Thoracic aorta (tissue), 2 donors: ENCODE results near the gene AHDC1. TPM values are rescaled to one million over a fixed set of nuclear protein-coding genes. Genes with fewer than 3 reads are reported as not detected.

Experiments used
- ATAC-seq: fragments of 150-250 bp; one replicate; pipeline ENCODE4 v1.8.0; 2017; ENCODE audit warnings: low read depth; ENCODE audit not compliant: insufficient number of reproducible peaks, low FRiP score
- DNase-seq: peaks from one replicate; pipeline ENCODE4 v3.0.0-alpha.2; 2020; ENCODE audit warnings: low spot score
- H3K27ac ChIP-seq, 2 donors: fragments of 200-600 bp; sonication (generic); 1 replicate in 1 of 2; 2 replicates in 1 of 2; pipeline ENCODE4 v1.5.1; 2016; ENCODE audit warnings: mild to moderate bottlenecking in 2 of 2, moderate library complexity in 2 of 2
- H3K27me3 ChIP-seq: fragments of 200-600 bp; sonication (generic); replicated peaks from 2 replicates; pipeline ENCODE4 v1.6.0; 2016; ENCODE audit warnings: mild to moderate bottlenecking; ENCODE audit not compliant: insufficient read depth
- H3K36me3 ChIP-seq: fragments of 200-600 bp; sonication (generic); one replicate; pipeline ENCODE4 v1.5.1; 2016
- H3K4me1 ChIP-seq, 2 donors: fragments of 200-600 bp; sonication (generic); 1 replicate in 1 of 2; 2 replicates in 1 of 2; pipeline versions ENCODE4 v1.5.1 to v1.6.0; 2016; ENCODE audit warnings: low read depth in 2 of 2, mild to moderate bottlenecking in 1 of 2; ENCODE audit not compliant: control insufficient read depth in 1 of 2
- H3K4me3 ChIP-seq: fragments of 200-600 bp; sonication (generic); 2 replicates; pipeline ENCODE4 v1.5.1; 2016; ENCODE audit warnings: mild to moderate bottlenecking
- H3K9me3 ChIP-seq: fragments of 200-600 bp; sonication (generic); 2 replicates; pipeline ENCODE4 v1.5.1; 2016
- total RNA-seq, 2 donors: library from RNA; depleted of rRNA; stranded (reverse); fragments of >200 nt; gene quantifications; one replicate each; pipeline versions ENCODE4 v1.1.0 to v1.2.3, GENCODE V29; 2016
- TF ChIP-seq, protein P1 (sequence below): fragments of 200-600 bp; sonication (generic); IDR thresholded peaks from one replicate; pipeline ENCODE4 v1.5.1; 2019; ENCODE audit warnings: antibody characterized with exemption

The AHDC1 gene
- total RNA-seq, 2 donors from 2014 or later, result 38.3 to 55.4 TPM

DNA sequence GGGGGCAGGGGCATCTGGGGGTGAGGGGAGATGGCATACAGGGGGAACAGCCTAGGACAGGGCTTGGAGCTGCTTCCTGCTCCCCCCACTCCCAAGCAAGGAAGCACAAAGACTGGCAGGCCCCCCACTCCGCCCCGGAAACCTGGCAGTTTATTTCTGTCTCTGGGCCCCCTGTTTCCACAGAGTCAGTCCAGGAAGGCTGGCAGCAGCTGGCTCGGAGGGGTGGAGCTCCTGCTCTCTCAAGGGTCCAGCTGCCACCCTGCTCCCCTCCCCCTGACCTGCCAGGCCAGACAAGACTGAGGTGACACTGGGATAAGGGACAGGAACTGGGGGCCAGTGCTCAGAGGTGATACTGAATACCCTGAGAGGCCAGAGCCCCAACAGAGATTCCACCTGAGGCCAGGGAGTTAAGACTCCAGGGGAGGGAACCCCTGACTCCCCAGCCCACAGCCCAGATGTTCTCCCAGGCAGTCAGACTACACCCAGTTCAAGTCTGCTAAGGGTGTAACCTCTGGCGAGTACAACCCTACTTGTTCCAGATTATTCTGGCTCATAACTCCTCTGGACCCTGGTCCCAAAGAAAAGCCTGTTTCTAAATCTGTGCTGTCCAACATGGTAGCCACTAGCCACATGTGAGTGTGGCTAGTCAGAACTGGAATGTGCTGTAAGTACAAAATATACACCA is 26.3 kb downstream of the AHDC1 start:
- H3K4me3 ChIP-seq, result no peak overlapping the region
- DNase-seq (no peak), ATAC-seq (no peak)
- no peaks in the 10 kb centered on the region for H3K9me3 ChIP-seq
- no peaks in the 10 kb centered on the region for H3K36me3 ChIP-seq
- TF ChIP-seq, protein P1, sequence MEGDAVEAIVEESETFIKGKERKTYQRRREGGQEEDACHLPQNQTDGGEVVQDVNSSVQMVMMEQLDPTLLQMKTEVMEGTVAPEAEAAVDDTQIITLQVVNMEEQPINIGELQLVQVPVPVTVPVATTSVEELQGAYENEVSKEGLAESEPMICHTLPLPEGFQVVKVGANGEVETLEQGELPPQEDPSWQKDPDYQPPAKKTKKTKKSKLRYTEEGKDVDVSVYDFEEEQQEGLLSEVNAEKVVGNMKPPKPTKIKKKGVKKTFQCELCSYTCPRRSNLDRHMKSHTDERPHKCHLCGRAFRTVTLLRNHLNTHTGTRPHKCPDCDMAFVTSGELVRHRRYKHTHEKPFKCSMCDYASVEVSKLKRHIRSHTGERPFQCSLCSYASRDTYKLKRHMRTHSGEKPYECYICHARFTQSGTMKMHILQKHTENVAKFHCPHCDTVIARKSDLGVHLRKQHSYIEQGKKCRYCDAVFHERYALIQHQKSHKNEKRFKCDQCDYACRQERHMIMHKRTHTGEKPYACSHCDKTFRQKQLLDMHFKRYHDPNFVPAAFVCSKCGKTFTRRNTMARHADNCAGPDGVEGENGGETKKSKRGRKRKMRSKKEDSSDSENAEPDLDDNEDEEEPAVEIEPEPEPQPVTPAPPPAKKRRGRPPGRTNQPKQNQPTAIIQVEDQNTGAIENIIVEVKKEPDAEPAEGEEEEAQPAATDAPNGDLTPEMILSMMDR, result no peak
- H3K4me1 ChIP-seq, result peaks cover 56 to 91% of the 10 kb centered on the region in 2 donors
- no peaks in the 10 kb centered on the region for H3K27me3 ChIP-seq
- peak overlapping the region; percentile 82 to 97 for H3K27ac ChIP-seq

DNA sequence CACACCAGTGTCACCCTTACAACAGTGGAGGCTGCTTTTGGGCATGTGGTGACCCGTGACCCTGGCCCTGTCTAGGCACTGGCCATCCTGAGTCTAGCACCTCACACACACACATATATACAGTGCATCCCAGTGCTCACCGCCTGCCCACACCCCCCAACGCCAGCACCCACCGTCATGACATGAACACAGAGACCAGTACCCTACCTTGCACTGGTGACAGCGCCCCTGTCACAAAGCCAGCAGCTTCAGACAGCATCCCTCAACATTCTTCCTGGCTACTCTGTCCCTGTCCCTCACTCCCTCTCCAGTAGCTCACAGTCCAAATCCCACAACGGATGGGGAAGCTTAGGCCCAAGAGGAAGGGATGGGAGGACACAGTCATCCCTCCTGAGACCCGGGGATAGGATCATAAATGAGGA is 27.1 kb downstream of the AHDC1 start:
- DNase-seq (no peak), ATAC-seq (no peak)
- peak overlapping the region; percentile 82 to 97 for H3K27ac ChIP-seq
- no peaks in the 10 kb centered on the region for H3K36me3 ChIP-seq
- H3K27me3 ChIP-seq, result no peaks in the 10 kb centered on the region
- H3K9me3 ChIP-seq, result no peaks in the 10 kb centered on the region
- TF ChIP-seq, protein P1, result no peak
- peaks cover 57 to 91% of the 10 kb centered on the region in 2 donors for H3K4me1 ChIP-seq
- H3K4me3 ChIP-seq, result no peak overlapping the region

- Histone ChIP-seq H3K9me3 (no peaks in the 10 kb centered on the region), H3K4me3 (peak overlapping the region; percentile 69), H3K27me3 (no peaks in the 10 kb centered on the region), H3K36me3 (no peaks in the 10 kb centered on the region), H3K27ac (peak overlapping the region; percentile 94 to 97), H3K4me1 (peaks cover 61 to 91% of the 10 kb centered on the region in 2 donors)
- TF ChIP-seq, protein P1, result no peak
- ATAC-seq (peak; percentile 35), DNase-seq (no peak)
Measured at GRCh38 chr1:27575840-27576331, 28.1 kb downstream of the AHDC1 start.

DNA sequence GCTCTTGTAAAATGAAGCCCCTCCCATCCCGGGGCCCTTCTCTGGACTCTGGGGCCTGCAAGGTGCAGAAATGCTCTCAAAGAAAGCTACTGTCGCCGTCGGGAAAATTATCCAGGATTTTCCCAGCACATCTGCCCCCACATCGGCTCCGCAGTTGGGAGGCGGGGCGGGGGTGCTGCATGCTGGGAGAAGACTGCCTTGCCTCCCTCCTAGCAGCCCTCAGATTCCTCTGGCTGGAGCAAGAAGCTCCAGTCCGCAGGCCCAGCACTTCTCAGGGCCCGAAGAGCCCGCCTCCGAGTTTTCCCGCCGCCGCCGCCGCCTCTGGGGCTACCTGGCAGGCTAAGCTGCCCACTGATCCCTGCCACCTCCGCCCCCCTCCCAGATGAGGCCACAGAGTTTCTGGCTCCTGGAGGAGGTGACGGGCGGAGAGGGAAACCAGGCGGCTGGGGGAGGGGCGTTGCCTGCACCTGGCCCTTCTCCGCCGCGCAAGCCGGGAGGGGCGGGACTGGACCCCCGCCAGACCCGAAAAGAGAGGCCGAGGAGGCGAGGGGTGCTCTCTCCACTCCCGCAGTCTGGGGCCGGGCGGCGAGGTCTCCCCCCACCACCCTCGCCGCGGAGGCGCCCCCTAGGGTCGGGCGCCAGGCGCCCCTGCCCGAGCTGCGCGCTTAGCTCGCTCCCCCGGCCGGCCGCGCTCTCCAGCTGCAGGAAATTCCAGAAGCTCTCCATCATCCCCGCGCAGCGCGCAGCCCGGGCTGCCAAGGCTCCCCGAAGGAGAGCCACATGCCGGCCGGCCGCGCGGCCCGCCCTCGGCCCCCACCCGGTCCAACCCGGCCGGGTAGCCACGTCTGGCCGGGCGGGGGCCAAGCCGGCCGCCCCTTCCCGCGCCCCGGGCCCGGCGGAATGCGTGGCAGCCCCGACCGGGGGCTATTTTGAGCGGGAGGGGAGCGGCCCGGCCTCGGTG is 28.8 kb downstream of the AHDC1 start:
- Histone ChIP-seq H3K4me1 (peaks cover 66 to 91% of the 10 kb centered on the region in 2 donors), H3K9me3 (no peaks in the 10 kb centered on the region), H3K27ac (peak overlapping the region; percentile 94 to 97), H3K36me3 (no peaks in the 10 kb centered on the region), H3K4me3 (peak overlapping the region; percentile 69), H3K27me3 (no peaks in the 10 kb centered on the region)
- DNase-seq (no peak), ATAC-seq (peak; percentile 68)
- TF ChIP-seq, protein P1, result peak; percentile 31
